Erythroblast (primary cell): ENCODE measurements around the gene AUTS2.

Source experiments
- GATA1 ChIP-seq: IDR thresholded peaks from 2 replicates; pipeline ENCODE4 v1.6.1; 2011; ENCODE audit warnings: low read depth, mild to moderate bottlenecking, control low read depth, low read length, moderate library complexity
- POLR2A ChIP-seq: IDR thresholded peaks from 2 replicates; pipeline ENCODE4 v1.6.1; 2011; ENCODE audit warnings: mild to moderate bottlenecking, low read length

DNA sequence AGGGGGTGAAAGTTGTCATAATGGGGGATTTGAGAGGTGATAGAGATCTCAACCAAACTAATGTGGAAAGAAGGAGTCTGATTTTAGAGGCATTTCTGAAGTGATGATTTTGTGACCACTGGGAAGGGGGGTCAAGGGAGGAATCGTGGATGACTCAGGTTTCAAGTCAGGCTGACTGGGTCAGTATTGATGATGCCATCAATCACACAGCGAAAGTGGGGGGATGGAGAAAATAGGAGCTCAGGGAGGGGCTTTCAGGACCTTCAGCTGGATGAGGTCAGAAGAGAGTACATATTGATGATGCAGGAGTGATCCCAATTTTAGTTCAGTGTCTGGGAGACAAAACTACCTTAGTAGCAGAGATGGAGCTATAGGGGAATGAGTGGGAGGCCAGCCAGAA is 852.5 kb downstream of the AUTS2 start:
- no peak for TF ChIP-seq POLR2A
- no peak for TF ChIP-seq GATA1
